ENCODE data around the gene UMPS.

Gene UMPS

GRCh38 chr3:124698030-124698770 is 32.1 kb upstream of the UMPS start:
- no peak for TF ChIP-seq CTCF (IDR thresholded peaks at IDR 0.05; ENCODE audit: low read depth, low read length)
- no peak for DNase-seq (ENCODE audit: extremely low read depth, low read depth)

- TF ChIP-seq CTCF (IDR thresholded peaks at IDR 0.05; ENCODE audit: low read depth, low read length), result no peak
- no peak for DNase-seq (ENCODE audit: extremely low read depth, low read depth)
Measured at GRCh38 chr3:124699051-124699450, 31.2 kb upstream of the UMPS start.

- DNase-seq (ENCODE audit: extremely low read depth, low read depth), result no peak
Measured at GRCh38 chr3:124699686-124700396, 30.4 kb upstream of the UMPS start.

GRCh38 chr3:124700880-124701684 is 29.2 kb upstream of the UMPS start:
- no peak for DNase-seq (ENCODE audit: extremely low read depth, low read depth)
- TF ChIP-seq CTCF (IDR thresholded peaks at IDR 0.05; ENCODE audit: low read depth, low read length), result no peak

More at GRCh38 chr3:124699686-124700396, 30.4 kb upstream of the UMPS start:
- no peak for TF ChIP-seq CTCF (IDR thresholded peaks at IDR 0.05; ENCODE audit: low read depth, low read length)

GRCh38 chr3:124701687-124702086 is 28.6 kb upstream of the UMPS start:
- no peak for DNase-seq (ENCODE audit: extremely low read depth, low read depth)
- TF ChIP-seq CTCF (IDR thresholded peaks at IDR 0.05; ENCODE audit: low read depth, low read length), result no peak

- DNase-seq (ENCODE audit: extremely low read depth, low read depth), result no peak
- TF ChIP-seq CTCF (IDR thresholded peaks at IDR 0.05; ENCODE audit: low read depth, low read length), result no peak
Measured at GRCh38 chr3:124702950-124703349, 27.3 kb upstream of the UMPS start.
